GM12878 (cell line): Measurements from ENCODE around the gene RXFP4. TPM values are rescaled to one million over a fixed set of nuclear protein-coding genes. Genes with fewer than 3 reads are reported as not detected.

Experiments
- BCL11A ChIP-seq: IDR thresholded peaks from 2 replicates; pipeline ENCODE4 v1.6.1; 2011; ENCODE audit warnings: low read depth, low read length
- BCL3 ChIP-seq: IDR thresholded peaks from 2 replicates; pipeline ENCODE4 v1.6.1; 2011; ENCODE audit warnings: borderline replicate concordance, low read depth, mild to moderate bottlenecking, moderate library complexity, low read length; ENCODE audit not compliant: insufficient read depth, poor library complexity, severe bottlenecking
- BHLHE40 ChIP-seq, 2 experiments: fragments of 450-650 bp in 1 of 2; IDR thresholded peaks; 2 replicates each; pipeline ENCODE4 v1.6.1; 2011 to 2017; ENCODE audit warnings: low read depth in 2 of 2, borderline replicate concordance in 1 of 2, improper control_type of control experiment in 1 of 2, low read length in 1 of 2, mild to moderate bottlenecking in 1 of 2
- BRCA1 ChIP-seq: IDR thresholded peaks from 2 replicates; pipeline ENCODE4 v1.6.1; 2011; ENCODE audit warnings: low read depth, low read length, improper control_type of control experiment
- CEBPB ChIP-seq, 2 experiments: fragments of 150-350 bp in 1 of 2; IDR thresholded peaks; 2 replicates each; pipeline ENCODE4 v1.6.1; 2012 to 2014; ENCODE audit warnings: low read depth in 2 of 2, low read length in 2 of 2, borderline replicate concordance in 1 of 2, inconsistent platforms in 1 of 2
- DPF2 ChIP-seq: fragments of 450-650 bp; IDR thresholded peaks from 2 replicates; pipeline ENCODE4 v1.6.1; 2017; ENCODE audit warnings: mild to moderate bottlenecking
- EED ChIP-seq: sonication (generic); IDR thresholded peaks from 2 replicates; pipeline ENCODE4 v1.6.1; 2016; ENCODE audit warnings: antibody characterized with exemption, low read depth
- FOXK2 ChIP-seq: fragments of 450-650 bp; IDR thresholded peaks from 2 replicates; pipeline ENCODE4 v1.6.1; 2017; ENCODE audit warnings: mild to moderate bottlenecking, moderate library complexity
- FOXM1 ChIP-seq: IDR thresholded peaks from 2 replicates; pipeline ENCODE4 v1.6.1; 2012; ENCODE audit warnings: low read depth, mild to moderate bottlenecking, inconsistent platforms, low read length, moderate library complexity
- GABPA ChIP-seq: IDR thresholded peaks from 2 replicates; pipeline ENCODE4 v1.6.1; 2014; ENCODE audit warnings: antibody characterized with exemption, low read depth, mild to moderate bottlenecking, inconsistent platforms
- GATAD2B ChIP-seq: fragments of 450-650 bp; conservative IDR thresholded peaks from 2 replicates; pipeline ENCODE4 v1.6.1; 2017; ENCODE audit warnings: low read depth, mild to moderate bottlenecking, moderate library complexity
- HCFC1 ChIP-seq: fragments of 150-350 bp; IDR thresholded peaks from 2 replicates; pipeline ENCODE4 v1.6.1; 2014; ENCODE audit warnings: low read length
- JUND ChIP-seq: IDR thresholded peaks from 2 replicates; pipeline ENCODE4 v1.6.1; 2012; ENCODE audit warnings: low read depth, mild to moderate bottlenecking, low read length, improper control_type of control experiment, moderate library complexity
- KDM1A ChIP-seq: fragments of 200-600 bp; sonication (generic); IDR thresholded peaks from 2 replicates; pipeline ENCODE4 v1.6.1; 2016; ENCODE audit warnings: borderline replicate concordance
- NBN ChIP-seq: fragments of 450-650 bp; IDR thresholded peaks from 2 replicates; pipeline ENCODE4 v1.6.1; 2016
- NFYB ChIP-seq: IDR thresholded peaks from 2 replicates; pipeline ENCODE4 v1.6.1; 2011; ENCODE audit warnings: low read depth, mild to moderate bottlenecking, low read length, improper control_type of control experiment, moderate library complexity; ENCODE audit not compliant: insufficient read depth
- NR2C1 ChIP-seq: fragments of 450-650 bp; IDR thresholded peaks from 2 replicates; pipeline ENCODE4 v1.6.1; 2017; ENCODE audit warnings: antibody characterized with exemption, mild to moderate bottlenecking, moderate library complexity
- NR2F1 ChIP-seq: fragments of 450-650 bp; conservative IDR thresholded peaks from 2 replicates; pipeline ENCODE4 v1.6.1; 2017; ENCODE audit warnings: mild to moderate bottlenecking
- POLR2AphosphoS2 ChIP-seq: IDR thresholded peaks from 2 replicates; pipeline ENCODE4 v1.6.1; 2011; ENCODE audit warnings: low read depth, mild to moderate bottlenecking, low read length, improper control_type of control experiment, moderate library complexity
- POLR2AphosphoS5 ChIP-seq: IDR thresholded peaks from 2 replicates; pipeline ENCODE4 v1.6.1; 2011; ENCODE audit warnings: mild to moderate bottlenecking, low read length, inconsistent platforms
- POU2F2 ChIP-seq: IDR thresholded peaks from 3 replicates; pipeline ENCODE4 v1.6.1; 2011; ENCODE audit warnings: low read depth, mild to moderate bottlenecking, low read length, borderline replicate concordance
- RELA ChIP-seq: fragments of 450-650 bp; IDR thresholded peaks from 2 replicates; pipeline ENCODE4 v1.8.0; 2014; ENCODE audit warnings: borderline replicate concordance; ENCODE audit not compliant: partially characterized antibody
- RELB ChIP-seq: fragments of 450-650 bp; IDR thresholded peaks from 2 replicates; pipeline ENCODE4 v1.6.1; 2017; ENCODE audit warnings: low read depth, mild to moderate bottlenecking, moderate library complexity
- STAT3 ChIP-seq: IDR thresholded peaks from 2 replicates; pipeline ENCODE4 v1.6.1; 2011; ENCODE audit warnings: low read depth, low read length, improper control_type of control experiment
- SUPT20H ChIP-seq: IDR thresholded peaks from 2 replicates; pipeline ENCODE4 v1.6.1; 2011; ENCODE audit warnings: low read depth, mild to moderate bottlenecking, low read length, moderate library complexity, borderline replicate concordance; ENCODE audit not compliant: control insufficient read depth
- TARDBP ChIP-seq: IDR thresholded peaks from 2 replicates; pipeline ENCODE4 v1.6.1; 2016; ENCODE audit warnings: borderline replicate concordance
- TCF3 ChIP-seq: IDR thresholded peaks from 2 replicates; pipeline ENCODE4 v1.6.1; 2012; ENCODE audit warnings: low read depth, mild to moderate bottlenecking, low read length, borderline replicate concordance; ENCODE audit not compliant: insufficient read depth
- ZNF274 ChIP-seq: IDR thresholded peaks from one replicate; pipeline ENCODE4 v1.8.0; 2011; ENCODE audit not compliant: insufficient read length, insufficient read depth
- ZNF384 ChIP-seq: IDR thresholded peaks from 2 replicates; pipeline ENCODE4 v1.6.1; 2012; ENCODE audit warnings: low read depth, mild to moderate bottlenecking, low read length, improper control_type of control experiment, borderline replicate concordance
- polyA plus RNA-seq, 11 experiments: library from polyadenylated mRNA; depleted of rRNA in 4 of 11; unstranded in 6 of 11; stranded (reverse) in 5 of 11; fragments of >200 nt; fragmentation: Nextera tagmentation in 4 of 11; fragmentation: Illumina TruSeq in 1 of 11; extraction: Ambion mirVana in 4 of 11; extraction: Trizol in 1 of 11; gene quantifications; 1 replicate in 1 of 11; 2 replicates in 10 of 11; pipeline versions ENCODE4 v1.2.1 to v1.2.3, GENCODE V29; 2011 to 2016; ENCODE audit warnings: inconsistent platforms in 2 of 11, missing spikeins in 2 of 11, low read depth in 1 of 11
- total RNA-seq, 4 experiments: library from RNA; depleted of rRNA in 3 of 4; stranded (reverse); fragments of >200 nt in 3 of 4; fragmentation: Illumina TruSeq in 1 of 4; extraction: Trizol in 1 of 4; gene quantifications; 2 replicates each; pipeline versions ENCODE4 v1.2.1 to v1.2.3, GENCODE V29; 2013 to 2021

RXFP4 gene
- total and polyA plus RNA-seq, 10 of the 15 experiments (the other 5 are each of a cell fraction or from before 2014, with no cell fraction given), result 0.10 to 0.40 (median 0.39) TPM; not detected in 7

- TF ChIP-seq POLR2AphosphoS5 (peak; percentile 99), SUPT20H (no peak), CEBPB (IDR thresholded peaks at IDR 0.05; ENCODE audit: borderline replicate concordance in 1 of 2, low read depth in 2 of 2, low read length in 2 of 2) (no peak), DPF2 (peak; percentile 24; the same call in 1 of the 2 replicates), KDM1A (no peak), ZNF384 (no peak), POU2F2 (peak; percentile 64; the same call in 2 of the 3 replicates), BCL11A (no peak), FOXK2 (no peak), EED (no peak), POLR2AphosphoS2 (peak; percentile 94; the same call in 1 of the 2 replicates), JUND (no peak), NBN (peak; percentile 92; the same call in 1 of the 2 replicates), GABPA (peak; percentile 99), ZNF274 (no peak), BRCA1 (no peak), TCF3 (peak; percentile 74; the same call in 1 of the 2 replicates), STAT3 (no peak), GATAD2B (no peak), NR2C1 (peak; percentile 99), FOXM1 (0 out of 2 replicates have a peak, but pooled peaks have one; percentile 12), NR2F1 (no peak), NFYB (peak; percentile 60), RELA (peak; percentile 72), RELB (peak; percentile 88), BHLHE40 (IDR thresholded peaks at IDR 0.05; ENCODE audit: borderline replicate concordance in 1 of 2, low read depth in 2 of 2, low read length in 1 of 2) (no peak; a peak in 1 of 4 replicates), TARDBP (no peak; the same call in 1 of the 2 replicates), HCFC1 (peak; percentile 77), BCL3 (no peak)
Measured at GRCh38 chr1:155934097-155934935, 7.1 kb upstream of the RXFP4 start, which contains the start of gene KHDC4 (continued).
